Upper lobe of left lung (tissue), 4 donors: ENCODE data around the gene MYO9B.

ENCODE experiments used
- CTCF ChIP-seq, 6 experiments: fragments of 450-650 bp in 4 of 6; fragments of 200-600 bp in 2 of 6; sonication (generic) in 2 of 6; IDR thresholded peaks; one replicate each; pipeline ENCODE4 v1.5.1; 2016 to 2019; ENCODE audit warnings: antibody characterized with exemption in 6 of 6
- EP300 ChIP-seq, 4 donors: sonication (generic); formaldehyde crosslinking; IDR thresholded peaks; one replicate each; pipeline ENCODE4 v1.5.1; 2017; ENCODE audit warnings: antibody characterized with exemption in 4 of 4, control low read depth in 2 of 4
- POLR2A ChIP-seq, 4 donors: fragments of 450-650 bp; IDR thresholded peaks; one replicate each; pipeline ENCODE4 v1.5.1; 2016 to 2017; ENCODE audit warnings: antibody characterized with exemption in 4 of 4, mild to moderate bottlenecking in 2 of 4

- TF ChIP-seq POLR2A (IDR thresholded peaks at IDR 0.05), result peak in 2 of 4 donors; percentile 33 to 76
- TF ChIP-seq CTCF (IDR thresholded peaks at IDR 0.05), result peak in 1 of 6 experiments; percentile 21
- peak in 1 of 4 donors; percentile 78 for TF ChIP-seq EP300 (IDR thresholded peaks at IDR 0.05)
Observed at GRCh38 chr19:17075035-17075863, at the start of gene MYO9B, which contains the start of gene HAUS8.
